Right atrium auricular region (tissue), 2 donors: ENCODE data around the gene CCDC134. TPM values are rescaled to one million over a fixed set of nuclear protein-coding genes. Genes with fewer than 3 reads are reported as not detected.

Experiments
- DNase-seq: peaks from one replicate; pipeline ENCODE4 v3.0.0-alpha.2; 2019; ENCODE audit warnings: low spot score
- H3K27ac ChIP-seq, 2 donors: fragments of 200-600 bp; sonication (generic); 1 replicate in 1 of 2; 2 replicates in 1 of 2; pipeline ENCODE4 v1.5.1; 2016 to 2019
- H3K27me3 ChIP-seq, 2 donors: fragments of 200-600 bp; sonication (generic); one replicate each; pipeline versions ENCODE4 v1.5.1 to v1.6.0; 2017 to 2019
- H3K36me3 ChIP-seq: fragments of 200-600 bp; sonication (generic); one replicate; pipeline ENCODE4 v1.5.1; 2016
- H3K4me1 ChIP-seq, 2 donors: fragments of 200-600 bp; sonication (generic); one replicate each; pipeline versions ENCODE4 v1.5.1 to v1.6.0; 2017 to 2019
- H3K4me3 ChIP-seq, 2 donors: fragments of 200-600 bp; sonication (generic); 1 replicate in 1 of 2; 2 replicates in 1 of 2; pipeline ENCODE4 v1.5.1; 2017 to 2019; ENCODE audit warnings: mild to moderate bottlenecking in 1 of 2, moderate library complexity in 1 of 2
- H3K9me3 ChIP-seq, 2 donors: fragments of 200-600 bp; sonication (generic); one replicate each; pipeline ENCODE4 v1.5.1; 2019
- total RNA-seq, 2 donors: library from RNA; depleted of rRNA; stranded (reverse); fragments of >200 nt; gene quantifications; one replicate each; pipeline ENCODE4 v1.1.0, GENCODE V29; 2016
- TF ChIP-seq, protein P1 (sequence below), 2 donors: fragments of 200-600 bp; sonication (generic); IDR thresholded peaks; one replicate each; pipeline ENCODE4 v1.5.1; 2019; ENCODE audit warnings: antibody characterized with exemption in 2 of 2

The CCDC134 gene
- total RNA-seq, 2 donors from 2014 or later, result 4.0 to 6.4 TPM

- TF ChIP-seq, protein P1, sequence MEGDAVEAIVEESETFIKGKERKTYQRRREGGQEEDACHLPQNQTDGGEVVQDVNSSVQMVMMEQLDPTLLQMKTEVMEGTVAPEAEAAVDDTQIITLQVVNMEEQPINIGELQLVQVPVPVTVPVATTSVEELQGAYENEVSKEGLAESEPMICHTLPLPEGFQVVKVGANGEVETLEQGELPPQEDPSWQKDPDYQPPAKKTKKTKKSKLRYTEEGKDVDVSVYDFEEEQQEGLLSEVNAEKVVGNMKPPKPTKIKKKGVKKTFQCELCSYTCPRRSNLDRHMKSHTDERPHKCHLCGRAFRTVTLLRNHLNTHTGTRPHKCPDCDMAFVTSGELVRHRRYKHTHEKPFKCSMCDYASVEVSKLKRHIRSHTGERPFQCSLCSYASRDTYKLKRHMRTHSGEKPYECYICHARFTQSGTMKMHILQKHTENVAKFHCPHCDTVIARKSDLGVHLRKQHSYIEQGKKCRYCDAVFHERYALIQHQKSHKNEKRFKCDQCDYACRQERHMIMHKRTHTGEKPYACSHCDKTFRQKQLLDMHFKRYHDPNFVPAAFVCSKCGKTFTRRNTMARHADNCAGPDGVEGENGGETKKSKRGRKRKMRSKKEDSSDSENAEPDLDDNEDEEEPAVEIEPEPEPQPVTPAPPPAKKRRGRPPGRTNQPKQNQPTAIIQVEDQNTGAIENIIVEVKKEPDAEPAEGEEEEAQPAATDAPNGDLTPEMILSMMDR (IDR thresholded peaks at IDR 0.05), result no peak
- no peaks in the 10 kb centered on the region for H3K36me3 ChIP-seq
- H3K27me3 ChIP-seq, result no peaks in the 10 kb centered on the region
- no peak overlapping the region for H3K4me3 ChIP-seq
- H3K9me3 ChIP-seq, result no peaks in the 10 kb centered on the region
- peak; percentile 71 for DNase-seq
- peaks cover 0 to 39% of the 10 kb centered on the region in 2 donors for H3K4me1 ChIP-seq
- H3K27ac ChIP-seq, result no peak overlapping the region
Measured at GRCh38 chr22:41848468-41848867, 48.0 kb downstream of the CCDC134 start.

DNA sequence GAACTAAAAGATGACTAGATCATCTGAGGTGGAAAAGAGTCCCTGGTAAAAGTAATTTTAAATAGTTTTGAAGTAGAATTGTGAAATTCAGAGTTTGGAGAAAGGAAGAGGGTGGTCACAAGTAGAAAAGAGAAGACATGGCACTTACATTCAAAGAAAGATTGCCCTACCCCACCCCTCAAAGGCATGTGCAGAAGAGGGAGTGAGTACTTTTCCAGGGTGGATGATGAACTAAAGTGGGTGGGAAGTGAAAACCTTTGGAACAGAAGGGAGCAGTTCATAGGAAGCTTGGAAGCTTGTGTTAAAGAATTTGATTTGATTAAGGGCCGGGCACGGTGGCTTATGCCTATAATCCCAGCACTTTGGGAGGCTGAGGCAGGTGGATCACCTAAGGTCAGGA, 56.0 kb downstream of the CCDC134 start:
- Histone ChIP-seq H3K4me3 (no peak overlapping the region), H3K9me3 (no peaks in the 10 kb centered on the region), H3K27ac (peak overlapping the region in 1 of 2 donors; percentile 29), H3K4me1 (peaks cover 0 to 18% of the 10 kb centered on the region in 2 donors), H3K27me3 (no peaks in the 10 kb centered on the region), H3K36me3 (no peaks in the 10 kb centered on the region)
- TF ChIP-seq, protein P1 (IDR thresholded peaks at IDR 0.05), result no peak
- no peak for DNase-seq

DNA sequence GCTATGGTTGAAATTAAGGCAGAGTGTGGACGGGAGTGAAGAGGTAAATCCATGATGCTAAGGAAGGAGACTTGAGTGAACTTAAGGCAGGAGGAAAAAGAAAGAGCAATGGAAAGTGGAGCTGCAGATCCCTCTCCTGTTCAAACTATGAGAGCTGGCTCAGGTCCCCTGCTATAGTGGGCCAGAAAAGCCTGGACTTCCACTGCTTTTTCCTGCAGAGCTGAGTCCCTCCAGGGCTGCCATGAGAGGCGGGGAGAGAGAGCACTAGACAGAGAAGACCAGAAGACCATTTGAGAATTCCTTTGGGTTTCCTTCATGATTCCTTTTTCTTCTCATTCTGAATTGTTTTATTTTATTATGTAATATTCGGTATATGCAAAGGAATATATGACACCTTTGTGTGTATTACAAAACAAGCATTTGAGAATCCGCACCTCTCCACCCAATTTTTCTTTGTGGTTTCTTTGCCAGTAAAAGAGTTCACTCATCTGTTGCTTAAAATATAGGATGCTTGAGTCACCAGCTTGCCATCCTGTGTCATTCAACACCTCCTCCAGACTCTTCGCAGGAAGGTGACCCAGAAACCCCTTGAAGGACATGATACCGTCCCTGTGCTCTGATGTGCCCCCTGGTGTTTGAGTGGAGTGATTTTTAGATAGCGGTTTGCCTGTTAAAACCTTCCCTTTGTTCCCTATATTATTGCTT, 56.8 kb downstream of the CCDC134 start:
- H3K4me1 ChIP-seq, result peaks cover 0 to 27% of the 10 kb centered on the region in 2 donors
- peak overlapping the region; percentile 16 to 29 for H3K27ac ChIP-seq

DNA sequence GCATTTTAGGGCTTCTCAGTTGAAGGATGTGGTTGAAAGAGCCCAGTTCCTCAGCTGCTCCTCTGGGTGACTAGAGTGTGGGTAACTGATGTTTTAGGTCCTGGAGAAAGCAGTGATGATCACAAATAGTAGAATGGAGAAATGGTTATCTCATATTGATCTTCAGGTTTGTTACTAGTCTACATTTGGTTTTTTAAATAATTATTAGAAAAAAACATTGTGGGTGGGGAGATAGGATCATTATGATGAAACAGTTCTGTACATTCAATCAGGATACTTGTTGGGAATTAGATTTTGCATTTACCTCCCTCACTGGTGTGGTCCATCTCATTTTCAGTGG, 57.4 kb downstream of the CCDC134 start:
- H3K4me3 ChIP-seq, result no peak overlapping the region
- H3K9me3 ChIP-seq, result no peaks in the 10 kb centered on the region
- no peaks in the 10 kb centered on the region for H3K36me3 ChIP-seq
- H3K27me3 ChIP-seq, result no peaks in the 10 kb centered on the region
- no peak overlapping the region for H3K27ac ChIP-seq
- TF ChIP-seq, protein P1 (IDR thresholded peaks at IDR 0.05), result no peak
- H3K4me1 ChIP-seq, result peaks cover 0 to 32% of the 10 kb centered on the region in 2 donors
- no peak for DNase-seq

More for the DNA sequence above, 56.8 kb downstream of the CCDC134 start:
- Histone ChIP-seq H3K36me3 (no peaks in the 10 kb centered on the region), H3K4me3 (no peak overlapping the region), H3K9me3 (no peaks in the 10 kb centered on the region), H3K27me3 (no peaks in the 10 kb centered on the region)
- no peak for DNase-seq
- TF ChIP-seq, protein P1 (IDR thresholded peaks at IDR 0.05), result peak; percentile 17 to 65

GRCh38 chr22:41862160-41862529, 61.7 kb downstream of the CCDC134 start:
- peaks cover 3% of the 10 kb centered on the region for H3K36me3 ChIP-seq
- no peaks in the 10 kb centered on the region for H3K27me3 ChIP-seq
- no peaks in the 10 kb centered on the region for H3K9me3 ChIP-seq
- peaks cover 0 to 32% of the 10 kb centered on the region in 2 donors for H3K4me1 ChIP-seq
- no peak for DNase-seq
- H3K27ac ChIP-seq, result peak overlapping the region in 1 of 2 donors; percentile 17
- TF ChIP-seq, protein P1 (IDR thresholded peaks at IDR 0.05), result no peak
- H3K4me3 ChIP-seq, result no peak overlapping the region
